GM21528 (cell line): ENCODE measurements around the gene MRPS23.

Experiments used
- ATAC-seq: cut with Tn5 transposase; IDR thresholded peaks from one replicate; pipeline ENCODE4 v1.9.1; 2021; ENCODE audit warnings: mild to moderate bottlenecking, moderate library complexity; ENCODE audit not compliant: unreplicated experiment, low FRiP score

MRPS23 gene

GRCh38 chr17:57879437-57880085 lies 29.7 kb upstream of the MRPS23 start:
- ATAC-seq, result no peak

- no peak for ATAC-seq
These were observed 28.0 kb upstream of the MRPS23 start for GRCh38 chr17:57877803-57878377.

GRCh38 chr17:57876866-57877237 lies 27.0 kb upstream of the MRPS23 start:
- no peak for ATAC-seq

- ATAC-seq, result no peak
These were observed 26.4 kb upstream of the MRPS23 start for GRCh38 chr17:57876023-57876865.

GRCh38 chr17:57875290-57876022 lies 25.6 kb upstream of the MRPS23 start:
- ATAC-seq, result no peak

GRCh38 chr17:57874434-57875289 lies 24.8 kb upstream of the MRPS23 start:
- no peak for ATAC-seq

- no peak for ATAC-seq
These were observed 24.2 kb upstream of the MRPS23 start for GRCh38 chr17:57874058-57874419.

- no peak for ATAC-seq
These were observed 23.6 kb upstream of the MRPS23 start for GRCh38 chr17:57873261-57874057.

- no peak for ATAC-seq
These were observed 22.7 kb upstream of the MRPS23 start for GRCh38 chr17:57872536-57872935.

GRCh38 chr17:57871863-57872262 lies 22.0 kb upstream of the MRPS23 start:
- ATAC-seq, result no peak

GRCh38 chr17:57871155-57871554 lies 21.3 kb upstream of the MRPS23 start:
- ATAC-seq, result no peak

GRCh38 chr17:57870283-57870635 lies 20.4 kb upstream of the MRPS23 start:
- ATAC-seq, result no peak

- no peak for ATAC-seq
These were observed 19.9 kb upstream of the MRPS23 start for GRCh38 chr17:57869617-57870282.

GRCh38 chr17:57868910-57869616 lies 19.2 kb upstream of the MRPS23 start:
- no peak for ATAC-seq

- no peak for ATAC-seq
These were observed 18.4 kb upstream of the MRPS23 start for GRCh38 chr17:57868007-57868909.

- ATAC-seq, result no peak
These were observed 17.3 kb upstream of the MRPS23 start for GRCh38 chr17:57867126-57867525.

- no peak for ATAC-seq
These were observed 16.9 kb upstream of the MRPS23 start for GRCh38 chr17:57866723-57867122.
